GM12865 (cell line): Measurements from ENCODE around the gene CIC.

Source experiments
- DNase-seq: peaks from one replicate; pipeline ENCODE4 v3.0.0; 2010; ENCODE audit warnings: low read depth
- H3K4me3 ChIP-seq: 2 replicates; pipeline ENCODE4 v1.5.1; 2011; ENCODE audit warnings: mild to moderate bottlenecking, low read depth, low read length, control low read depth
- TF ChIP-seq, protein P1 (sequence below): IDR thresholded peaks from 2 replicates; pipeline ENCODE4 v1.5.1; 2011; ENCODE audit warnings: low read length, control low read depth, low read depth, inconsistent platforms; ENCODE audit not compliant: insufficient read depth; ENCODE audit errors: missing control alignments

The CIC gene

GRCh38 chr19:42297039-42297438, 28.0 kb downstream of the CIC start:
- no peak overlapping the region for H3K4me3 ChIP-seq

DNA sequence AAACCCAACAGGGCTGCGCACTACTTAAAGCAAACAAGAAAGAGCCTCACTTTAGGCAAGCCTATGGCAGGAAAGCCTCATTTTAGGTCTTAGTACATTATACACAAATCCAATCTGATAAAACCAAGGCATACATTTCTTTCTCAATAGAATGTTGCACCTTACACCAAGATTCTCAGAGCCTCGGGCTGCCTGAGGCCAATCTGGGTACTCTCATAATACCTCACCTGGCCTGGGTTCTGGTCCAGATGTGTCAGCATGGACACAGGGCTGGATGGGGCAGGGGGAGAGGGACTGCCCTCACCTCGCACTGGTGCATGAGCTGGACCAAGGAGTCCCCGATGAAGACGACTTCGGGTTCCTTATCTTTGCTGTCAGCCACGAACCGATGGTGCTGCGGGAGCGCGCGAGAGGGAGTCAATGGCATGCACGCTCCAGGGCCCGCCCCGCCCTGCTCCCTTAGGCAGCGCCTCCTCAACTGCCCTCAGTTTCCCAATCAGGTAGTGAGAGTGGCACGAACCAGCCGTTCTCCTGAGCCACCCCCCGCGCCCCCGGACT, 32.7 kb downstream of the CIC start, which contains the start of gene PRR19:
Gene PRR19, plus strand, starts transcription at position 487 of the 558 bp plus-strand sequence. CDS start 7,453 bp downstream, outside the sequence.
- peak; percentile 1 for DNase-seq
- TF ChIP-seq, protein P1, sequence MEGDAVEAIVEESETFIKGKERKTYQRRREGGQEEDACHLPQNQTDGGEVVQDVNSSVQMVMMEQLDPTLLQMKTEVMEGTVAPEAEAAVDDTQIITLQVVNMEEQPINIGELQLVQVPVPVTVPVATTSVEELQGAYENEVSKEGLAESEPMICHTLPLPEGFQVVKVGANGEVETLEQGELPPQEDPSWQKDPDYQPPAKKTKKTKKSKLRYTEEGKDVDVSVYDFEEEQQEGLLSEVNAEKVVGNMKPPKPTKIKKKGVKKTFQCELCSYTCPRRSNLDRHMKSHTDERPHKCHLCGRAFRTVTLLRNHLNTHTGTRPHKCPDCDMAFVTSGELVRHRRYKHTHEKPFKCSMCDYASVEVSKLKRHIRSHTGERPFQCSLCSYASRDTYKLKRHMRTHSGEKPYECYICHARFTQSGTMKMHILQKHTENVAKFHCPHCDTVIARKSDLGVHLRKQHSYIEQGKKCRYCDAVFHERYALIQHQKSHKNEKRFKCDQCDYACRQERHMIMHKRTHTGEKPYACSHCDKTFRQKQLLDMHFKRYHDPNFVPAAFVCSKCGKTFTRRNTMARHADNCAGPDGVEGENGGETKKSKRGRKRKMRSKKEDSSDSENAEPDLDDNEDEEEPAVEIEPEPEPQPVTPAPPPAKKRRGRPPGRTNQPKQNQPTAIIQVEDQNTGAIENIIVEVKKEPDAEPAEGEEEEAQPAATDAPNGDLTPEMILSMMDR = no peak
- H3K4me3 ChIP-seq = peak within 1 kb of the TSS; percentile 82

More at GRCh38 chr19:42297039-42297438, 28.0 kb downstream of the CIC start:
- TF ChIP-seq, protein P1 = no peak
- DNase-seq = no peak

GRCh38 chr19:42303101-42303464, 34.0 kb downstream of the CIC start:
- DNase-seq = no peak
- peak overlapping the region; percentile 82 for H3K4me3 ChIP-seq
- TF ChIP-seq, protein P1 = no peak

DNA sequence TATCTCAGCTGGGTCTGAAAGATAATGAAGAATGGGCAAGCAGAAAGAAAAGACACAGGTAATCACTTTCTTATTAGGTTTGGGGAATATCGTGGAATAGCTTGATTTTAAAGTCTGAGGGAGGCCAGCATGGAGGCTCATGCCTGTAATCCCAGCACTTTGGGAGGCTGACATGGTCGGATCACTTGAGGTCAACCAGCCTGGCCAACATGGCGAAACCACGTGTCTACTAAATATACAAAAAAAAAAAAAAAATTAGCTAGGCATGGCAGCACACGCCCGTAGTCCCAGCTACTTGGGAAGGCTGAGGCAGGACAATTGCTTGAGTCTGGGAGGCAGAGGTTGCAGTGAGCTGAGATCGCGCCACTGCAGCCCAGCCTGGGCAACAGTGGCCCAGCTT, 34.8 kb downstream of the CIC start:
- TF ChIP-seq, protein P1 = no peak
- DNase-seq = no peak

GRCh38 chr19:42306646-42307045, 37.6 kb downstream of the CIC start:
- TF ChIP-seq, protein P1 = no peak
- DNase-seq = no peak
- no peak overlapping the region for H3K4me3 ChIP-seq

More for the DNA sequence above, 34.8 kb downstream of the CIC start:
- no peak overlapping the region for H3K4me3 ChIP-seq

DNA sequence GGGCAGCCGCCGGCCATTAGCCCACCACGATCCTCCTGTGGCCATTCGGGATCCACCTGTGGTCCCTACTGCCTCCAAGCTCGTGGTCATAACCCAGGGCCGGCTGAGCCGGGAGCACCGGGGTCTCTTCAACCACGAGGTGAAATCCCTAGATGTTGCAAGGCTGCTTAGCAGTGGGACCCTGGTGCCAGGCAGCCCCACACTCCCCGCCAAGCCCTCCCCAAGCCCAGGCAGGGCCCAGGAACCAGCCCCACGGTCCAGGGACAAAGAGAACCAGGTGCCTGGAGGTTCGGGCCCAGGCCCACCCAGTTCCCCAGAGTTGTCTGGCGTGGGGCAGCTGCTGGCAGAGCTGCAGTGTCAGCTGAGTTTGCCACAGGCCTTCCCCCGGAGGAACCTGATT, 40.6 kb downstream of the CIC start:
- no peak for DNase-seq
- TF ChIP-seq, protein P1 = no peak
- no peak overlapping the region for H3K4me3 ChIP-seq

- TF ChIP-seq, protein P1 = no peak
- H3K4me3 ChIP-seq = no peak overlapping the region
- no peak for DNase-seq
These were observed 42.6 kb downstream of the CIC start for GRCh38 chr19:42311657-42312056.
